MV-4-11 (cell line): Measurements from ENCODE around the gene SLC22A5.
"Not testable (repeated sequence)": the region's sequence is repeated elsewhere in the genome, so short reads cannot be mapped to it uniquely, and the experiment has no call there.

ENCODE experiments used
- DNase-seq: peaks from one replicate; lab custom pipeline; 2025; lab: John Stamatoyannopoulos, UW

SLC22A5 gene

GRCh38 chr5:132388244-132389050 is 18.9 kb downstream of the SLC22A5 start:
- peak; percentile 48 for DNase-seq

- no peak for DNase-seq
These were observed 19.5 kb downstream of the SLC22A5 start for GRCh38 chr5:132389051-132389331.

DNA sequence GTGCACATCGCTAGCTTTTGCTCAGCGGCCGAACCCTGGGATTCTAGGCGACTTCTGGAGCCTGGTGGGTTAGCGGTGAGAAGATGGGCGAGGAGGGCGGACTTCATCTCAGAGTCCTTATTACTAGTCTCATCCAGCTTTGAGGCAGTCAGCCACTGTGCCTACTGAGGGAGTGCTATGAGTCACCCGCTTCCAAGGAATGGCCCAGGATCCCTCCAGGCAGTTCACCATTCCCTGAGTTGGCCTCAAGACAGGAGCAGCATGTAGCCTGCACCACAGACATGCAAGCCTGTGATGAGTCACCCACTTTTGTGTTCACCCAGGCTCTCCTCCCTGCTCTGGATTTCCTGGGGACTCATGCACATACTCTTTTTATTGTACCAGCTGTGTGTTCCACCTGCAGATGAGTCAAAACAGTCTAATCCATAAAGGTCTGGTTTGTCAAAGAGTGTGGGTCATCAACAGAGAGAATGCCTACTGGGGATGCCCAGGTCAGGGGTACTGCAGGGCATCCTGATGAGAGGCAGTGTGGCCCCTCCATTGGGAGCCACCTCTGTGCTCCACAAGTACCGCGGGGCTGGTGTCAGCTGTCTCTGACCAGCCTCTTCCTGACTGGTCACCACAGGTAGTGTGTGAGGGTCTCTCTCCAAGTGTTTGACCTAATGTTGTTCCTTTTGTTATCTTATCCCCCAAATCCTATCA is 20.2 kb downstream of the SLC22A5 start:
- DNase-seq, result peak; percentile 33

GRCh38 chr5:132391247-132391646 is 21.7 kb downstream of the SLC22A5 start:
- DNase-seq, result no peak

DNA sequence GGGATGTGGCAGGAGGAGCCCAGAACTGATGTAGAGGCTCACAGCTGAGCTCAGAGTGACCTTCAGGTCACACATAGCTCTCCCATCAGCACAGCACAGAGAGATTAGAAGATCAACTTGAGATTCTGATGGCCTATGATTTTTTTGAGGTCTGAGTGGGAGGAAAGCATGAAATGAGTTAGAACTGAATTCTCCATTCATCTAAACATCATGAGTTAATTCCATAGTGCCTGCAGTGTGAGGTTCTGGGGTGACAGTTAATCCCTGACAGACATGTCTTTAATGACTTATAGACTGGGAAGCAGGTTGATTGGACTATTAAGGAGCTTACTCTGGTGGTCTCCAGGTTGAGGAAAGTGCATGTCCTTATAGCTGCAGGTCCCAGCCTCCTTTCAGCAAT is 22.4 kb downstream of the SLC22A5 start:
- no peak for DNase-seq

DNA sequence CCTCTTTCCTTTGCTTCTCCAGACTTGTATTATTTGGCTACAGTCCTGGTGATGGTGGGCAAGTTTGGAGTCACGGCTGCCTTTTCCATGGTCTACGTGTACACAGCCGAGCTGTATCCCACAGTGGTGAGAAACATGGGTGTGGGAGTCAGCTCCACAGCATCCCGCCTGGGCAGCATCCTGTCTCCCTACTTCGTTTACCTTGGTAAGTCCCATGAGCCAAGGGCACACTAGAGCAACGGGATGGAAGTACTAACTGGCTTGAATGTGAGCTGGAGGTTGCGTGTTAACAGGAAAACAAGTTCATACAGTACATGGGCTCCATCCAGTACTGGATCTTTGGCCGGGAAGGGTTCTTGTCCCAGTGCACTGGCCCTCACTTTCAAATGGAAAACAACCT is 22.9 kb downstream of the SLC22A5 start:
- DNase-seq, result no peak

GRCh38 chr5:132392978-132393825 is 23.7 kb downstream of the SLC22A5 start:
- DNase-seq, result no peak

GRCh38 chr5:132394667-132395259 is 25.3 kb downstream of the SLC22A5 start:
- no peak for DNase-seq

DNA sequence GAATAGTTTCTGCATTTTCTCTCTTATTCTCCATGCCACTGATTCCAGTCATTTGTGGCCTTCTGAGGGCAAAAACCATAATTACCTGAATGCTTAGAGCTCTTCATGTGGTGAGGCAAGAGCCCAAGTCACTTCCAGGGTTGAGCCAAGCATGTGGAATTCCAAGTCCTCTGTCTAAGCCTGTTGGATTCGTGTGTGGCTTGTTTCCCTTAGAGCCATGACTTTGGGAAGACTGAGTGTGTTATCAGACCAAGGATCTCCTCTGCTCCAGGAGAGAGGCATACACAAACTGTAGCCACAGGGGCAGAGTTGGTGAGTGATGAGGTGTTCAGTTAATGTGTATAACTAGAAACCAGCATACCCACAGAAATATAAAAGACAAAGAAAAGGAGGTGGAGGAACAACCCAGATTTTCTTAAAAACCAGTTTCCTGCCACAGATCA is 27.1 kb downstream of the SLC22A5 start:
- DNase-seq, result no peak

GRCh38 chr5:132397224-132397623 is 27.7 kb downstream of the SLC22A5 start:
- DNase-seq, result no peak

DNA sequence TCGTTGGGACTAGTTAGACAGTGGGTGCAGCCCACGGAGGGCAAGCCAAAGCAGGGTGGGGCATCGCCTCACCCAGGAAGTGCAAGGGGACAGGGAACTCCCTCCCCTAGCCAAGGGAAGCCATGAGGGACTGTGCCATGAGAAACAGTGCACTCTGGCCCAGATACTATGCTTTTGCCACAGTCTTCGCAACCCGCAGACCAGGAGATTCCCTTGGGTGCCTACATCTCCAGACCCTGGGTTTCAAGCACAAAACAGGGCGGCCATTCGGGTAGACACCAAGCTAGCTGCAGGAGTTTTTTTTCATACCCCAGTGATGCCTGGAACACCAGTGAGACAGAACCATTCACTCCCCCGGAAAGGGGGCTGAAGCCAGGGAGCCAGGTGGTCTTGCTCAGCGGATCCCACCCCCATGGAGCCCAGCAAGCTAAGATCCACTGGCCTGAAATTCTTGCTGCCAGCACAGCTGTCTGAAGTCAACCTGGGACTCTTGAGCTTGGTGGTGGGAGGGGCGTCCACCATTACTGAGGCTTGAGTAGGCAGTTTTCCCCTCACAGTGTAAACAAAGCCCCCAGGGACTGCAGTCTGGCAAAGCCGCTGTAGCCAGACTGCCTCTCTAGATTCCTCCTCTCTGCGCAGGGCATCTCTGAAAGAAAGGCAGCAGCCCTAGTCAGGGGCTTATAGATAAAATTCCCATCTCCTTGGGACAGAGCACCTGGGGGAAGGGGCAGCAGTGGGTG is 28.6 kb downstream of the SLC22A5 start:
- not testable (repeated sequence) for DNase-seq

DNA sequence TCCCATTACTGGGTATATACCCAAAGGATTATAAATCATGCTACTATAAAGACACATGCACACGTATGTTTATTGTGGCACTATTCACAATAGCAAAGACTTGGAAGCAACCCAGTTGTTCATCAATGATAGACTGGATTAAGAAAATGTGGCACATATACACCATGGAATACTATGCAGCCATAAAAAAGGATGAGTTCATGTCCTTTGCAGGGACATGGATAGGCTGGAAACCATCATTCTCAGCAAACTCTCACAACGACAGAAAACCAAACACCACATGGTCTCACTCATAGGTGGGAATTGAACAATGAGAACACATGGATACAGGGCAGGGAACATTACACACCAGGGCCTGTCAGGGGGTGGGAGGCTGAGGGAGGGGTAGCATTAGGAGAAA is 34.5 kb downstream of the SLC22A5 start:
- DNase-seq, result not testable (repeated sequence)

- peak; percentile 16 for DNase-seq
These were observed 36.1 kb downstream of the SLC22A5 start for GRCh38 chr5:132405646-132406045.

- no peak for DNase-seq
These were observed 36.8 kb downstream of the SLC22A5 start for GRCh38 chr5:132406144-132406783.

DNA sequence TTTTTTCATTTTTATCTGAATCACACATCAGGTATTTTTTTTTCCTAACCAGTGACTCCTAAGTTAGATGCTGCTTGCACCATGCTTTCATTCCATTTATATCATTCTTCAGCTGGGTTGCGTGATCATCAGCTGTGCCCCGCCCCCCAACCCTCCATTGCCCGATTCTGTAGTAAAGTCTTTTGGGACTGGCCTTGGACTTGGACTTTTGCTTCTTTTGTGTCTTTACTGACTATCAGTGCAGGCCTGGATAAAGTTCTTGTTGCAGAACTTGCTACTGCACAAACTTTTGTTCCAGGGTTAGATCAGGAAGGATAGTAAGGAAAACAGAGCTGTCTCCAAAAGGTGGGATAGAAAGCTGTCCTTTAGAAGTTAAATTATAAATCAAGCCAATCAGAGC is 38.5 kb downstream of the SLC22A5 start:
- no peak for DNase-seq

DNA sequence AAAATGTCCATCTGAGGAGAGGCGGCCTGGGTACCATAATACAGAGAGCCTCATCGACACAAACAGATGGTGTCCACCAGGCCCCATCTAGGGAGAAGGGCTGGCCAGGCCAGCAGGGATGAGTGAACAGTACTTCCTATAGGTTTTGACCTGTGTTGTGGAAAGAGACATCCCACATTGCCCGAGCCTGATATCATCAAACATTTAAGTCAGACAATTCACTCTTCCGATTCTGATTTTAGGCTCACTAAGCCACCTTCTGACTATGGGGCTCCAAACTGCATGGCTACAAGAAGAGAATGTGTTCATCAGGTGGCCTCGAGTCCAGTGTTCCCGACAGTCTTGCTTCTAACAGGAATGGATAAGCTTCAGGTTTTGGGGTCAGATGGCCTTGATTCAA is 38.9 kb downstream of the SLC22A5 start:
- no peak for DNase-seq

DNA sequence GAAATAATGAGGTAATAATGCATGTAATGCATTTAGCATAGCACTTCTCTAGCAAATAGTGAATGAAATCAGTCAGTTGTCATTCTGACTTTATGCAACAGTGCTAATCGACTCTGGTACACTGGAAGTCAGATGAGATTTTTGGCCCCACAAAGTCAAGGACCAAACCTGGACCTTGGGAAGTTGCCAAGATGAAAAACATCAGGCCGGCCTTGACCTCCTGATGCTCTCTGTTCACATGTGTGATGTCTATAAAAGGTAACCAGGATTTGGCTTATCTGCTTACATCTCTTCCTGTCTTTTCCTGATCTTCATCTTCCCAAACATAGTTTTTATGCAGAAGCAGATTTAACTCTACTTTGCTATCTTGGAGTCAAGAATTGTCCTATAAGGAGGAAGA is 39.5 kb downstream of the SLC22A5 start:
- DNase-seq, result no peak

- peak; percentile 70 for DNase-seq
These were observed 41.2 kb downstream of the SLC22A5 start for GRCh38 chr5:132410451-132411303.

GRCh38 chr5:132411304-132412013 is 41.9 kb downstream of the SLC22A5 start:
- no peak for DNase-seq
